ENCODE measurements around the gene DBF4. TPM values are rescaled to one million over a fixed set of nuclear protein-coding genes. Genes with fewer than 3 reads are reported as not detected.

DBF4 gene
- total RNA-seq, 1 experiment from 2014 or later = 55.4 TPM

DNA sequence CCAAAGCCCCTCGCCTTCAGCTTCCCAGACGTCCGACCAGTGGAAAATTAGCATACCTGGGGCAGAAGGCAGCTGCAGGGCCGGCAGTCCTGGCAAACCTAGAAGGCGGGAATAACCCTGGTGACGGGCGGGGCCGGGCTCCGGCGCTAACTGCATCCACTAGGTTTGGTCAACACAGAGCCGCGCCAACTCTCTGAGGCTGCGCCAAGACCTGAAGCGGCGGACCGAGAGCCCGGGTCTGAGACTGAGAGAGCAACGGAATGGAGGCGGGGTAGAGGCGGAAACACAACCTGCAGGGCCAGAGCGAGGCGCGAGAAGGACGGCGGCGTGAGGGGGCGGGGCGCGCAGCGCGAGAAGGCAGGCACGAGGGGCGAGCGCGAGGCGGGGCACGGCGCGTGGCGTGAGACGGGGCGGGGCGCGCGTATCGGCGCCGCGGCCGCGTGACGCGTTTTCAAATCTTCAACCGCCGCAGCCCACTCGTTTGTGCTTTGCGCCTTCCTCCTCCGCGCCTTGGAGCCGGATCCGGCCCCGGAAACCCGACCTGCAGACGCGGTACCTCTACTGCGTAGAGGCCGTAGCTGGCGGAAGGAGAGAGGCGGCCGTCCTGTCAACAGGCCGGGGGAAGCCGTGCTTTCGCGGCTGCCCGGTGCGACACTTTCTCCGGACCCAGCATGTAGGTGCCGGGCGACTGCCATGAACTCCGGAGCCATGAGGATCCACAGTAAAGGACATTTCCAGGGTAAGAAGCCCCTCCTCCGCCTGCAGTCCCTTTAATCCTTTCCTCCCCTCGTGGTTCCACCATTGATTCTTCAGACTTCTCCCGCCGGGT lies at the start of gene DBF4, which contains the start of gene SLC25A40 (continued):
- TF ChIP-seq, protein P1, sequence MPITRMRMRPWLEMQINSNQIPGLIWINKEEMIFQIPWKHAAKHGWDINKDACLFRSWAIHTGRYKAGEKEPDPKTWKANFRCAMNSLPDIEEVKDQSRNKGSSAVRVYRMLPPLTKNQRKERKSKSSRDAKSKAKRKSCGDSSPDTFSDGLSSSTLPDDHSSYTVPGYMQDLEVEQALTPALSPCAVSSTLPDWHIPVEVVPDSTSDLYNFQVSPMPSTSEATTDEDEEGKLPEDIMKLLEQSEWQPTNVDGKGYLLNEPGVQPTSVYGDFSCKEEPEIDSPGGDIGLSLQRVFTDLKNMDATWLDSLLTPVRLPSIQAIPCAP (CRISPR knock-in tag; IDR thresholded peaks at IDR 0.05) = no peak
- TF ChIP-seq NFE2L1 (CRISPR knock-in tag; IDR thresholded peaks at IDR 0.05) (peak; percentile 83; the same call in 1 of the 2 replicates), TEAD1 (CRISPR knock-in tag; IDR thresholded peaks at IDR 0.05) (peak; percentile 97), NR1H2 (CRISPR knock-in tag; IDR thresholded peaks at IDR 0.05) (no peak), MYBL2 (CRISPR knock-in tag; IDR thresholded peaks at IDR 0.05) (peak; percentile 98), HMGA2 (CRISPR knock-in tag; IDR thresholded peaks at IDR 0.05) (no peak), IRF2 (CRISPR knock-in tag; IDR thresholded peaks at IDR 0.05; ENCODE audit: borderline replicate concordance, low read depth) (no peak), ZNF138 (CRISPR knock-in tag; conservative IDR thresholded peaks at IDR 0.05) (no peak), OVOL2 (CRISPR knock-in tag; IDR thresholded peaks at IDR 0.05; ENCODE audit: borderline replicate concordance) (no peak), ZNF416 (CRISPR knock-in tag; IDR thresholded peaks at IDR 0.05) (peak; percentile 83; the same call in 1 of the 2 replicates), ZNF121 (CRISPR knock-in tag; IDR thresholded peaks at IDR 0.05) (no peak), GTF2I (CRISPR knock-in tag; conservative IDR thresholded peaks at IDR 0.05) (no peak), JUN (CRISPR knock-in tag; IDR thresholded peaks at IDR 0.05) (no peak), ESRRA (CRISPR knock-in tag; IDR thresholded peaks at IDR 0.05; ENCODE audit: borderline replicate concordance) (peak; percentile 21), NFYB (CRISPR knock-in tag; conservative IDR thresholded peaks at IDR 0.05; ENCODE audit: low read depth) (no peak), SP1 (CRISPR knock-in tag; conservative IDR thresholded peaks at IDR 0.05) (peak; percentile 93), GABPB1 (CRISPR knock-in tag; IDR thresholded peaks at IDR 0.05) (0 out of 2 replicates have a peak, but pooled peaks have one; percentile 23), ZNF671 (CRISPR knock-in tag; IDR thresholded peaks at IDR 0.05) (no peak), NR2C2 (CRISPR knock-in tag; IDR thresholded peaks at IDR 0.05) (no peak), RORB (CRISPR knock-in tag; IDR thresholded peaks at IDR 0.05) (no peak), CREB1 (CRISPR knock-in tag; IDR thresholded peaks at IDR 0.05) (no peak)
- TF ChIP-seq, protein P2, sequence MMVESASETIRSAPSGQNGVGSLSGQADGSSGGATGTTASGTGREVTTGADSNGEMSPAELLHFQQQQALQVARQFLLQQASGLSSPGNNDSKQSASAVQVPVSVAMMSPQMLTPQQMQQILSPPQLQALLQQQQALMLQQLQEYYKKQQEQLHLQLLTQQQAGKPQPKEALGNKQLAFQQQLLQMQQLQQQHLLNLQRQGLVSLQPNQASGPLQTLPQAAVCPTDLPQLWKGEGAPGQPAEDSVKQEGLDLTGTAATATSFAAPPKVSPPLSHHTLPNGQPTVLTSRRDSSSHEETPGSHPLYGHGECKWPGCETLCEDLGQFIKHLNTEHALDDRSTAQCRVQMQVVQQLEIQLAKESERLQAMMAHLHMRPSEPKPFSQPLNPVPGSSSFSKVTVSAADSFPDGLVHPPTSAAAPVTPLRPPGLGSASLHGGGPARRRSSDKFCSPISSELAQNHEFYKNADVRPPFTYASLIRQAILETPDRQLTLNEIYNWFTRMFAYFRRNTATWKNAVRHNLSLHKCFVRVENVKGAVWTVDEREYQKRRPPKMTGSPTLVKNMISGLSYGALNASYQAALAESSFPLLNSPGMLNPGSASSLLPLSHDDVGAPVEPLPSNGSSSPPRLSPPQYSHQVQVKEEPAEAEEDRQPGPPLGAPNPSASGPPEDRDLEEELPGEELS (CRISPR knock-in tag; IDR thresholded peaks at IDR 0.05) = peak; percentile 93
- TF ChIP-seq, protein P3, sequence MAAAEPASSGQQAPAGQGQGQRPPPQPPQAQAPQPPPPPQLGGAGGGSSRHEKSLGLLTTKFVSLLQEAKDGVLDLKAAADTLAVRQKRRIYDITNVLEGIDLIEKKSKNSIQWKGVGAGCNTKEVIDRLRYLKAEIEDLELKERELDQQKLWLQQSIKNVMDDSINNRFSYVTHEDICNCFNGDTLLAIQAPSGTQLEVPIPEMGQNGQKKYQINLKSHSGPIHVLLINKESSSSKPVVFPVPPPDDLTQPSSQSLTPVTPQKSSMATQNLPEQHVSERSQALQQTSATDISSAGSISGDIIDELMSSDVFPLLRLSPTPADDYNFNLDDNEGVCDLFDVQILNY (CRISPR knock-in tag; IDR thresholded peaks at IDR 0.05) = peak; percentile 93
- TF ChIP-seq, protein P4, sequence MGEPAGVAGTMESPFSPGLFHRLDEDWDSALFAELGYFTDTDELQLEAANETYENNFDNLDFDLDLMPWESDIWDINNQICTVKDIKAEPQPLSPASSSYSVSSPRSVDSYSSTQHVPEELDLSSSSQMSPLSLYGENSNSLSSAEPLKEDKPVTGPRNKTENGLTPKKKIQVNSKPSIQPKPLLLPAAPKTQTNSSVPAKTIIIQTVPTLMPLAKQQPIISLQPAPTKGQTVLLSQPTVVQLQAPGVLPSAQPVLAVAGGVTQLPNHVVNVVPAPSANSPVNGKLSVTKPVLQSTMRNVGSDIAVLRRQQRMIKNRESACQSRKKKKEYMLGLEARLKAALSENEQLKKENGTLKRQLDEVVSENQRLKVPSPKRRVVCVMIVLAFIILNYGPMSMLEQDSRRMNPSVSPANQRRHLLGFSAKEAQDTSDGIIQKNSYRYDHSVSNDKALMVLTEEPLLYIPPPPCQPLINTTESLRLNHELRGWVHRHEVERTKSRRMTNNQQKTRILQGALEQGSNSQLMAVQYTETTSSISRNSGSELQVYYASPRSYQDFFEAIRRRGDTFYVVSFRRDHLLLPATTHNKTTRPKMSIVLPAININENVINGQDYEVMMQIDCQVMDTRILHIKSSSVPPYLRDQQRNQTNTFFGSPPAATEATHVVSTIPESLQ (CRISPR knock-in tag; IDR thresholded peaks at IDR 0.05) = no peak
- TF ChIP-seq, protein P5, sequence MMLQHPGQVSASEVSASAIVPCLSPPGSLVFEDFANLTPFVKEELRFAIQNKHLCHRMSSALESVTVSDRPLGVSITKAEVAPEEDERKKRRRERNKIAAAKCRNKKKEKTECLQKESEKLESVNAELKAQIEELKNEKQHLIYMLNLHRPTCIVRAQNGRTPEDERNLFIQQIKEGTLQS (CRISPR knock-in tag; conservative IDR thresholded peaks at IDR 0.05) = no peak
- TF ChIP-seq, protein P6, sequence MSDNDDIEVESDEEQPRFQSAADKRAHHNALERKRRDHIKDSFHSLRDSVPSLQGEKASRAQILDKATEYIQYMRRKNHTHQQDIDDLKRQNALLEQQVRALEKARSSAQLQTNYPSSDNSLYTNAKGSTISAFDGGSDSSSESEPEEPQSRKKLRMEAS (CRISPR knock-in tag; IDR thresholded peaks at IDR 0.05) = peak; percentile 80; the same call in 1 of the 2 replicates
- TF ChIP-seq, protein P7, sequence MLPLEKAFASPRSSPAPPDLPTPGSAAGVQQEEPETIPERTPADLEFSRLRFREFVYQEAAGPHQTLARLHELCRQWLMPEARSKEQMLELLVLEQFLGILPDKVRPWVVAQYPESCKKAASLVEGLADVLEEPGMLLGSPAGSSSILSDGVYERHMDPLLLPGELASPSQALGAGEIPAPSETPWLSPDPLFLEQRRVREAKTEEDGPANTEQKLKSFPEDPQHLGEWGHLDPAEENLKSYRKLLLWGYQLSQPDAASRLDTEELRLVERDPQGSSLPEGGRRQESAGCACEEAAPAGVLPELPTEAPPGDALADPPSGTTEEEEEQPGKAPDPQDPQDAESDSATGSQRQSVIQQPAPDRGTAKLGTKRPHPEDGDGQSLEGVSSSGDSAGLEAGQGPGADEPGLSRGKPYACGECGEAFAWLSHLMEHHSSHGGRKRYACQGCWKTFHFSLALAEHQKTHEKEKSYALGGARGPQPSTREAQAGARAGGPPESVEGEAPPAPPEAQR (CRISPR knock-in tag; IDR thresholded peaks at IDR 0.05) = no peak
- TF ChIP-seq, protein P8, sequence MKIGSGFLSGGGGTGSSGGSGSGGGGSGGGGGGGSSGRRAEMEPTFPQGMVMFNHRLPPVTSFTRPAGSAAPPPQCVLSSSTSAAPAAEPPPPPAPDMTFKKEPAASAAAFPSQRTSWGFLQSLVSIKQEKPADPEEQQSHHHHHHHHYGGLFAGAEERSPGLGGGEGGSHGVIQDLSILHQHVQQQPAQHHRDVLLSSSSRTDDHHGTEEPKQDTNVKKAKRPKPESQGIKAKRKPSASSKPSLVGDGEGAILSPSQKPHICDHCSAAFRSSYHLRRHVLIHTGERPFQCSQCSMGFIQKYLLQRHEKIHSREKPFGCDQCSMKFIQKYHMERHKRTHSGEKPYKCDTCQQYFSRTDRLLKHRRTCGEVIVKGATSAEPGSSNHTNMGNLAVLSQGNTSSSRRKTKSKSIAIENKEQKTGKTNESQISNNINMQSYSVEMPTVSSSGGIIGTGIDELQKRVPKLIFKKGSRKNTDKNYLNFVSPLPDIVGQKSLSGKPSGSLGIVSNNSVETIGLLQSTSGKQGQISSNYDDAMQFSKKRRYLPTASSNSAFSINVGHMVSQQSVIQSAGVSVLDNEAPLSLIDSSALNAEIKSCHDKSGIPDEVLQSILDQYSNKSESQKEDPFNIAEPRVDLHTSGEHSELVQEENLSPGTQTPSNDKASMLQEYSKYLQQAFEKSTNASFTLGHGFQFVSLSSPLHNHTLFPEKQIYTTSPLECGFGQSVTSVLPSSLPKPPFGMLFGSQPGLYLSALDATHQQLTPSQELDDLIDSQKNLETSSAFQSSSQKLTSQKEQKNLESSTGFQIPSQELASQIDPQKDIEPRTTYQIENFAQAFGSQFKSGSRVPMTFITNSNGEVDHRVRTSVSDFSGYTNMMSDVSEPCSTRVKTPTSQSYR (CRISPR knock-in tag; IDR thresholded peaks at IDR 0.05) = no peak
